ENCODE data around the gene NDUFS1.

DNA sequence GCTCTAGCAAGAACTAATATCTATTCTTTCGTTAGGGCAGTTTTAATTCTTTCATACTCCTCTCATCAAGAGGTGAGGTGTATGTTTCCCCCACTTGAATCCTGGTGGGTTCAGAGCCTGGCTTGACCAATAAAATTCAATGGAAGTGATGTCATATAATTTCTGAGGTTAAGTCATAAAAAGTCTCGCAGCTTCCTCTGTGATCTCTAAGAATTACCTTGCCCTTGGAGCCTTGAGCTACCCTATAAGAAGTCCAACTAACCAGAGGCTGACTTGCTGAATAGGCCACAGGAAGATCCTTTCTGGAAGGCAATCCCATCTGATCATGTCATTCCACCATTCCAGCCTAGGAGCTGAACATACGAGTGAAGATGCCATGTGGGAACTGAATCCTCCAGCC lies 47.1 kb downstream of the NDUFS1 start:
- TF ChIP-seq, protein P1, sequence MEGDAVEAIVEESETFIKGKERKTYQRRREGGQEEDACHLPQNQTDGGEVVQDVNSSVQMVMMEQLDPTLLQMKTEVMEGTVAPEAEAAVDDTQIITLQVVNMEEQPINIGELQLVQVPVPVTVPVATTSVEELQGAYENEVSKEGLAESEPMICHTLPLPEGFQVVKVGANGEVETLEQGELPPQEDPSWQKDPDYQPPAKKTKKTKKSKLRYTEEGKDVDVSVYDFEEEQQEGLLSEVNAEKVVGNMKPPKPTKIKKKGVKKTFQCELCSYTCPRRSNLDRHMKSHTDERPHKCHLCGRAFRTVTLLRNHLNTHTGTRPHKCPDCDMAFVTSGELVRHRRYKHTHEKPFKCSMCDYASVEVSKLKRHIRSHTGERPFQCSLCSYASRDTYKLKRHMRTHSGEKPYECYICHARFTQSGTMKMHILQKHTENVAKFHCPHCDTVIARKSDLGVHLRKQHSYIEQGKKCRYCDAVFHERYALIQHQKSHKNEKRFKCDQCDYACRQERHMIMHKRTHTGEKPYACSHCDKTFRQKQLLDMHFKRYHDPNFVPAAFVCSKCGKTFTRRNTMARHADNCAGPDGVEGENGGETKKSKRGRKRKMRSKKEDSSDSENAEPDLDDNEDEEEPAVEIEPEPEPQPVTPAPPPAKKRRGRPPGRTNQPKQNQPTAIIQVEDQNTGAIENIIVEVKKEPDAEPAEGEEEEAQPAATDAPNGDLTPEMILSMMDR (IDR thresholded peaks at IDR 0.05) = no peak
- no peak for TF ChIP-seq POLR2A (IDR thresholded peaks at IDR 0.05)

Data from right lobe of liver (tissue), 4 donors.